HAP-1 (cell line): ENCODE data around the gene AKIRIN1.
"Not testable (repeated sequence)": the region's sequence is repeated elsewhere in the genome, so short reads cannot be mapped to it uniquely, and the experiment has no call there.

Source experiments
- DNase-seq, 2 experiments: peaks; one replicate each; pipeline ENCODE4 v3.0.0-alpha.2; 2016 to 2020; ENCODE audit warnings: low spot score in 2 of 2
- H3K27me3 ChIP-seq: fragments of 250-450 bp; sonication (Bioruptor Pico); 2 replicates; pipeline ENCODE4 v1.5.1; 2020; ENCODE audit warnings: low read depth, mild to moderate bottlenecking, moderate library complexity
- H3K36me3 ChIP-seq: fragments of 250-450 bp; sonication (Bioruptor Pico); replicated peaks from 2 replicates; pipeline ENCODE4 v1.5.1; 2020; ENCODE audit warnings: mild to moderate bottlenecking
- H3K4me1 ChIP-seq: fragments of 250-450 bp; sonication (Bioruptor Pico); 2 replicates; pipeline ENCODE4 v1.5.1; 2020; ENCODE audit warnings: mild to moderate bottlenecking
- H3K4me3 ChIP-seq: fragments of 250-450 bp; sonication (Bioruptor Pico); 2 replicates; pipeline ENCODE4 v1.5.1; 2020; ENCODE audit warnings: mild to moderate bottlenecking, moderate library complexity
- H3K9me3 ChIP-seq: fragments of 250-450 bp; sonication (Bioruptor Pico); 2 replicates; pipeline ENCODE4 v1.5.1; 2020; ENCODE audit warnings: mild to moderate bottlenecking, moderate library complexity
- in situ Hi-C: fragments of 300-500 bp; cut with MboI; formaldehyde crosslinking; loops from 3 replicates; pipeline ENCODE4 v1.14.3; 2020; ENCODE audit warnings: low sequenced_read_pairs, inconsistent platforms, mixed read lengths

AKIRIN1 gene, protein sequence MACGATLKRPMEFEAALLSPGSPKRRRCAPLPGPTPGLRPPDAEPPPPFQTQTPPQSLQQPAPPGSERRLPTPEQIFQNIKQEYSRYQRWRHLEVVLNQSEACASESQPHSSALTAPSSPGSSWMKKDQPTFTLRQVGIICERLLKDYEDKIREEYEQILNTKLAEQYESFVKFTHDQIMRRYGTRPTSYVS

DNA sequence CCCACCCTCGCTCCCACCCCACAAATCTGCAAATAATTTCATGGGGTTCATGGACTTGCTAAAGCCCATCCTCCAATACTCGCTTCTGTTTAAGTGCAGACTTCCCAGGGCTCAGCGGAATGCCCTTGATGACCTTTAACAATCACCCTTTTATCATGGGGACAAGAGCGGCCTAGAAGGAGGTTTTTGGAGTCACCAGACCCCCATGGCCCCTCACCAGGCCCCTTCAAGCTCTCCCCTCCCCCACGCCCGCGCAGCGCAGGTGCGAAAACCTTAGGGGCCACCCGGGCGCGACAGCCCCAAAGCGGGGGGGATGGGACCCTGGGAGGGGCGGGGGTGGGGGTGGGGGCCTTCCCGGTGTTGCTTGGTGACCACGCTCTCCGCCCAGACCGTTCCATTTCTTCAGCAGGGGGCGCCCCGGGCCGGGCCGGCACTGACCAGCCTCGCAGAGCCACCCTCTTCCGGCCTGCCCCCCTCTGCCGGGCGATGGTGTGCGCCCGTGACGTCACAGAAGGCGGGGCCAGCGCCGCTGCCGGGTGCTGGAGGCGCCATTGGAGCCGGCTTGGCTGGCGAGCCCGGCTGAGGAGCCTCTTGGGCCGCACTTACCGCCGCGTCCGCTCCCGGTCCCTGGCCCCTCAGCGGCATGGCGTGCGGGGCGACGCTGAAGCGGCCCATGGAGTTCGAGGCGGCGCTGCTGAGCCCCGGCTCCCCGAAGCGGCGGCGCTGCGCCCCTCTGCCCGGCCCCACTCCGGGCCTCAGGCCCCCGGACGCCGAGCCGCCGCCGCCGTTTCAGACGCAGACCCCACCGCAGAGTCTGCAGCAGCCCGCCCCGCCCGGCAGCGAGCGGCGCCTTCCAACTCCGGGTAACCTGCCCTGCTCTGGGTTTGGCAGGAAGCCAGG is at the start of gene AKIRIN1:
Gene AKIRIN1 (plus strand): TSS at position 539 of the 900 bp plus-strand sequence. CDS start 105 bp downstream, at position 644.
- peak; percentile 89 to 99 for DNase-seq

DNA sequence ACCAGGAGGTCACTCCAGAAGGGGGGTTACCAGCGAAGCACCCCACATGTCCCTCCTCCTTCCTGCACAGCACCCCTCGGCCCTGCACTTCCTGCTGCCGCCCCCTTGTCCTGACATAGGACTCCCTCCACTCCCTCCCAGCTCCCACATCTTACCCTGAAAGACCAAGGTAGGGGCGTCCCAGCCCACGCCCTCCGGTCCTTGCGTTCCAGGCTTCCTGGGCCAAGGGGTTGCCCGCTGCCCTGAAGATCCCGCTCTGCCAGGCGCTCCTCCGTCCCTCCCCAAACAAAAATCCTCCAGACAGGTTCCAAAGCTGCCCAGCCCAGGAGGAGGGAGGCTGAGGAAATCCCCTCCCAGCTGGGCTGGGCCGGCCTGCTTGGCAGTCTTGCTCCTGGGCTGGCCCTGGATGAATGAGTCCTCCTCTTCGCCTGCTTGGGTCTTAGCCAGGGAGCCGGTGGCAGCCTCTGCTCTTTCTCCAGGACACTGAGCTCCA is 49.5 kb upstream of the AKIRIN1 start, which contains the start of gene RHBDL2:
Gene RHBDL2 (minus strand): TSS at position 304 of the 493 bp plus-strand sequence. CDS start 22,618 bp downstream, outside the sequence.
- no peaks in the 10 kb centered on the region for H3K36me3 ChIP-seq
- no peaks in the 10 kb centered on the region for H3K27me3 ChIP-seq
- no peak for DNase-seq
- in situ Hi-C loops = no loop called here
- H3K4me3 ChIP-seq = no peak within 1 kb of the TSS
- no peaks in the 10 kb centered on the region for H3K9me3 ChIP-seq
- H3K4me1 ChIP-seq = no peaks in the 10 kb centered on the region

More for the DNA sequence above, at the start of gene AKIRIN1:
- in situ Hi-C loops = no loop called here
- Histone ChIP-seq H3K4me3 (peak within 1 kb of the TSS; percentile 72), H3K27me3 (no peaks in the 10 kb centered on the region), H3K36me3 (peaks cover 24% of the 10 kb centered on the region), H3K9me3 (no peaks in the 10 kb centered on the region), H3K4me1 (peaks cover 20% of the 10 kb centered on the region)

DNA sequence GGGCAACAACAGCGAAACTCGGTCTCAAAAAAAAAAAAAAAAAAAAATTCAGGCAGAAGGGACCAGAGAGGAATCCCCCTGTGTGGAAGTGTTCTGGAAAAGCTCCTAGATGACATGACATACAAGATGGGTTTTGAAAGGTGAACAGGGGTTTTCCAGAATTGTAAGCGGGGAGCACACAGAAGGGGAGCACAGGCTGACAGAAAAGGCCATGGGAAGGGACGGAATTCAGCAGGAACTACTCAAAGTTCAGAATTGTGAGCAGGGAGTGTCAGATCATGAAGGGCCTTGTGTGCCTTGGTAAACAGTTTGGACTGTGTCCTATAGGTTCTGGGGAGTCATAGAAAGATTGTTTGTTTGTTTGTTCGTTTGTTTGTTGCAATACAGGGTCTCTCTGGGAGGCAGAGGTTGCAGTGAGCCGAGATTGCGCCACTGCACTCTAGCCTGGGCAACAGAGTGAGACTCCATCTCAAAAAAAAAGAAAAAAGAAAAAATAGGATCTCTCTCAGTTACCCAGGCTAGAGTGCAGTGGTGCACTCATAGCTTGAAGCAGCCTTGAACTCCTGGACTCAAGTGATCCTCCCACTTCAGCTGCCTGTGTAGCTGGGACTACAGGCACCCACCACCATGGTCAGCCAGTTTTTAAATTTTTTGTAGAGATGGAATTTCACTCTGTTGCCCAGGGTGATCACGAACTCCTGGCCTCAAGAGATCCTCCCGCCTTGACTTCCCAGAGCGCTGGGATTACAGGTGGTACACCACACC is 48.2 kb upstream of the AKIRIN1 start:
- in situ Hi-C loops = no loop called here
- Histone ChIP-seq H3K9me3 (peaks cover 4% of the 10 kb centered on the region; the same call in 1 of the 2 replicates), H3K4me1 (no peaks in the 10 kb centered on the region), H3K4me3 (no peak overlapping the region), H3K27me3 (no peaks in the 10 kb centered on the region), H3K36me3 (no peaks in the 10 kb centered on the region)
- DNase-seq = no peak

DNA sequence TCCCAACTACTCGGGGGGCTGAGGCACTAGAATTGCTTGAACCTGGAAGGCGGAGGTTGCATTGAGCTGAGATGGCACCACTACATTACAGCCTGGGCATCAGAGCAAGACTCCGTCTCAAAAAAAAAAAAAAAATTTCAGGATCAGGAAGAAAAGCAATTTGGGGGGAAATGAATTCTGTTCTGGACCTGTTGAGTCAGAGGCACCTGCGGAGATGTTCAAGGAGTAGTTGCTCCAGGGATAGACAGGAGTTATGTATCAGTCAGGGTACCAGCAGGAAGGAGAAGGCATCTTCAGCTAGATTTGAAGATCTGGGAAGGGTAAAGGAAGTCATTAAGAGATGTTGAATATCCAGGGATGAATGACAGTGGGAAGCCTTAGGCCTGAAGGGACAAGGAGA is 46.5 kb upstream of the AKIRIN1 start:
- in situ Hi-C loops = no loop called here
- no peaks in the 10 kb centered on the region for H3K27me3 ChIP-seq
- no peaks in the 10 kb centered on the region for H3K36me3 ChIP-seq
- no peak overlapping the region for H3K4me3 ChIP-seq
- H3K9me3 ChIP-seq = peaks cover 4% of the 10 kb centered on the region; the same call in 1 of the 2 replicates
- no peaks in the 10 kb centered on the region for H3K4me1 ChIP-seq
- DNase-seq = no peak

DNA sequence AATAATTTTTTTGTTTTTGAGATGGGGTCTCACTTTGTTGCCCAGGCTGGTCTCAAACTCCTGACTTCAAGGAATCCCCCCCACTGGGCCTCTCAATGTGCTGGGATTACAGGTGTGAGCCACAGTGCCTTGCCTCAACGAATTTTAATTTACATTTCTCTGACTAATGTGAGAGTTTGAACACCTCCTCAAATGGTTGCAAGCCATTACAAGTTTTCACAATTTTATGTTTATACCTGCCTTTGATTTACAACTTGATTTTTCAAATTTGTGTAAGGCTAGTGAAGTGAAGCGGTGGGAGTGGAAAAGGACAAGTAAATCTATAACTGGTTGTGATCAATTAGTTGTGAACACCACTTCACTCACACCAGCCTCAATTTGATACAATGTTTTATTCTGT is 40.5 kb upstream of the AKIRIN1 start:
- in situ Hi-C loops = no loop called here
- no peak for DNase-seq
- Histone ChIP-seq H3K4me3 (no peak overlapping the region), H3K36me3 (no peaks in the 10 kb centered on the region), H3K9me3 (peaks cover 8% of the 10 kb centered on the region; the same call in 1 of the 2 replicates), H3K27me3 (no peaks in the 10 kb centered on the region), H3K4me1 (no peaks in the 10 kb centered on the region)

DNA sequence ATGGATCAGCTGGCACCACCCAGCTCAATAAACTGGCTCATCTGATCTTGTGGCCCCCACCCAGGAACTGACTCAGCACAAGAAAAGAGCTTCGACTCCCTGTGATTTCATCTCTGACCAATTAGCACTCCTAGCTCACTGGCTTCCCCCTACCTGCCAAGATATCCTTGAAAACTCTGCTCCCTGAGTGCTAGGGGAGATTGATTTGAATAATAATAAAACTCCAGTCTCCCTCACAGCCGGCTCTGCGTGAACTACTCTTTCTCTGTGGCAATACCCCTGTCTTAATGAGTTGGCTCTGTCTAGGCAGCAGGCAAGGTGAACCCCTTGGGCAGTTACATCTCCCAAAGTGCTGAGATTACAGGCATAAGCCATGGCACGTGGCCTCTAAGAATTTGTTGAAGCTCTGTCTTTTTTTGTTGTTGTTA is 37.6 kb upstream of the AKIRIN1 start:
- Histone ChIP-seq H3K36me3 (no peaks in the 10 kb centered on the region), H3K9me3 (peaks cover 4% of the 10 kb centered on the region; the same call in 1 of the 2 replicates), H3K4me3 (no peak overlapping the region), H3K4me1 (no peaks in the 10 kb centered on the region), H3K27me3 (no peaks in the 10 kb centered on the region)
- in situ Hi-C loops = no loop called here
- no peak for DNase-seq

DNA sequence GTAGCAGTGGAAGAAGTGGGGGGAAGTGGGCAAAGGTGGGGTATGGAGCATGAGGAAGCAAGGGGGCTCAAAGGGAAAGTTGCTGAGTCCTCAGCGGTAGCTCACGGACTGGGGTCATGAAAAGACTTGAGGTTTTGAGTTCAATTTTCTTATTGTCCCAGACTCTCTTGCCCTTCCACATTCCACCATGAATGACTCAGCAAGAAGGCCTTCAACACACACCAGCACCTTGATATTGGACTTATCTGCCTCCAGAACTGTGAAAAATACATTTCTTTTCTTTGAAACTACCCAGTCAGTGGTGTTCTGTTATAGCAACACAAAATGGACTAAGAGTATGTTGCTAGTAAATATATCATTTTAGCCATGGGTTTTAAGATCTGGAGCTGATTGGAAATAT is 32.1 kb upstream of the AKIRIN1 start:
- DNase-seq = no peak
- Histone ChIP-seq H3K27me3 (no peaks in the 10 kb centered on the region), H3K36me3 (no peaks in the 10 kb centered on the region), H3K4me1 (no peaks in the 10 kb centered on the region), H3K4me3 (no peak overlapping the region), H3K9me3 (no peaks in the 10 kb centered on the region)
- in situ Hi-C loops = no loop called here

DNA sequence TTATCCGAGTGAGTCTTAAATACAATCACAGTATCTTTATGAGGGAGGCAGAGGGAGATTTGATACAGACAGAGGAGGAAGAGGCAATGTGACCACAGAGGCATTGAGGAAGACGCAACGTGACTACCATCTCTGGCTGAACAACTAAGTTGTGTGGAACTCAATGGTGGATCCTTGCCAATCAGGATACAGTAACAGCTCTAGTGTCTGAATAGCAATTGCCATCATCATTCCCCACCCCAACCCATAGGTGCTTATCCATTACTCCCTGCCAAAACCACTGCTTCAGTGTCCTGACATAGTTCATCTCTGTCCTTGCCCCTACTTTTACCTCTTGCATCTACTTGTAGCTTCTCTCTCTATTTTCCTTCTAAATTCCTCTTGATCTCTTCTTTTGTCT is 29.0 kb upstream of the AKIRIN1 start:
- H3K9me3 ChIP-seq = no peaks in the 10 kb centered on the region
- H3K4me3 ChIP-seq = no peak overlapping the region
- no peaks in the 10 kb centered on the region for H3K36me3 ChIP-seq
- no peaks in the 10 kb centered on the region for H3K27me3 ChIP-seq
- no peak for DNase-seq
- in situ Hi-C loops = no loop called here
- H3K4me1 ChIP-seq = no peaks in the 10 kb centered on the region

DNA sequence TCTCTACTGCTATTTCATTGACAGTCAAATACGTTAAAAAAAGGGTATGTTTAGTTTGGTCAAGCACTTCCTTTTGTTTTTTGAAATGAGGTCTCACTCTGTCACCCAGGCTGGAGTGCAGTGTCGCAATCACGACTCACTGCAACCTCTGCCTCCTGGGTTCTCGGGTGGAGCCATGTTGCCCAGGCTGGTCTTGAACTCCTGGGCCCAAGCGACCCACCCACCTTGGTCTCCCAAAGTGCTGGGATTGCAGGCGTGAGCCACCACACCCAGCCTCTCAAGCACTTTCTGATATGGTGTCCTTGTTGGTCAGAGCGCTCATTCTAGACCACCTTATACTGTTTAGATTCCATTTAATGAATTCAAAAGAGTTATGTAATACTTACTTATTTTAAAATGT is 28.5 kb upstream of the AKIRIN1 start:
- Histone ChIP-seq H3K36me3 (no peaks in the 10 kb centered on the region), H3K27me3 (no peaks in the 10 kb centered on the region), H3K4me1 (no peaks in the 10 kb centered on the region), H3K4me3 (no peak overlapping the region), H3K9me3 (no peaks in the 10 kb centered on the region)
- DNase-seq = no peak
- in situ Hi-C loops = no loop called here

DNA sequence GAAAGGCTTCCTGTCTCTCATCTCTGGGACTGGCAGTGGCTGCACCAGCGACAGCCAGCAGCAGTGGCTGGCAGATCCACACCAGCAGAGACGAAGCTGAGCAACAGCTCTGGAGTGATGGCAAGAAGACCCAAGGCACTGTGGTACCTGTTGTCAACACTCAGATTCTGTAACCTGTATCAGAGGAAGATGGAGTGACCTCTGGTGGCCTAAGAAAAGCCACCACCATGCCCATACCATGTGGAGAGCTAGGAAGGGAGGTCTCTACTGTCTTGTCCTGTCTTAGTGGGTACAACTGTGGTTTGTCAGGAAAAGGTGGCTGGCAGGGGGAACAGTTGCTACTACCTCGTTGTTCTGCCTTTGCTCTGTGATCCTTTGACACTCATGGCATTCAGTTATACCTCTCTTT is 26.9 kb upstream of the AKIRIN1 start:
- Histone ChIP-seq H3K36me3 (no peaks in the 10 kb centered on the region), H3K4me3 (no peak overlapping the region), H3K9me3 (no peaks in the 10 kb centered on the region), H3K4me1 (peaks cover 5% of the 10 kb centered on the region; the same call in 1 of the 2 replicates), H3K27me3 (no peaks in the 10 kb centered on the region)
- in situ Hi-C loops = no loop called here
- no peak for DNase-seq

DNA sequence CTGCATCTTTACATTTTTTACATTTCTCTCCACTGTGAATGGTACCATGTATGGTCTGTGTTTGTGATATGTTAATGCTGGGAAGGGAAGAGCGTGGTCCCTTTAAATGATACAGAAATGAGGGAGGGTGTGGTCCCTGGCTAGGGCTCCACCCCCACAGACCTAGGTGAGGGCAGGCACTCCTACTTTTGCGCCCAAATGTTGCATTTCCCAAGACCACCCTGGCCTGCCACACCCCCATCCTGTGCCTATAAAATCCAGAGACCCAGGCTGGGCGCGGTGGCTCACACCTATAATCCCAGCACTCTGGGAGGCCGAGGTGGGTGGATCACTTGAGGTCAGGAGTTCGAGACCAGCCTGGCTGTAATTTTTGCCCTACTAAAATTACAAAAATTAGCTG is 17.9 kb upstream of the AKIRIN1 start:
- H3K27me3 ChIP-seq, H3K4me1 ChIP-seq, H3K4me3 ChIP-seq, in situ Hi-C loops, H3K9me3 ChIP-seq, H3K36me3 ChIP-seq: not testable (repeated sequence)
- peak in 1 of 2 experiments; percentile 36 for DNase-seq

DNA sequence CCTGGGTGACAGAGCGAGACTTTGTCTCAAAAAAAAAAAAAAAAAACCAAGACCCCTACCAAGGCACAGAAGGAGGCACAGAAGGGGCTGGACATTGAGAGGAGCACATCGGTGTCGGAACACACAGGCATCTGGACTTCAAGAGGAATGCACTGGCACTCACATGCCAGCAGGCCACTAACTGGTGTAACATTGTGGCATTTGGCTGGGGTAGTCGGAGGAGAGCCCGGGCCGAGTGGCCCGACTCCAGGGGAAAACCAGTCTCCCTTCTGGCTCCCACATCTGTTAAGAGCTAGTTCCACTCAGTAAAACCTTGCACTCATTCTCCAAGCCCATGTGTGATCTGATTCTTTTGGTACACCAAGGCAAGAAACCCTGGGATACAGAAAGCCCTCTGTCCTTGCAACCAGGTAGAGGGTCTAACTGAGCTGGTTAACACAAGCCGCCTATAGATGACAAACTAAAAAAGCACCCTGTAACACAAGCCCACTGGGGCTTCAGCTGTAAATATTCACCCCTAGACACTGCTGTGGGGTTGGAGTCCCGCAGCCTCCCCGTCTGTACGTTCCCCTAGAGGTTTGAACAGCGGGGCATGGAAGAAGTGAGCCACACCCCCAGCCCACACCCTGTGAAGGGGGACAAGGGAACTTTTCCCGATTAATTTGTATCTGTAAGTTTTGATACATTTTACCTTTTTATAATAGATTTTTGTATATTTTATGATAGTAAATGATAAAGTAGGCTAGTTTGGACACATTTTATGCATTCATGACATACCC is 17.2 kb upstream of the AKIRIN1 start:
- H3K27me3 ChIP-seq = no peaks in the 10 kb centered on the region
- in situ Hi-C loops = no loop called here
- no peaks in the 10 kb centered on the region for H3K36me3 ChIP-seq
- no peak overlapping the region for H3K4me3 ChIP-seq
- H3K9me3 ChIP-seq = peaks cover 5% of the 10 kb centered on the region; the same call in 1 of the 2 replicates
- DNase-seq = no peak
- peaks cover 7% of the 10 kb centered on the region; the same call in 1 of the 2 replicates for H3K4me1 ChIP-seq
